Measurements from ENCODE around the gene HMOX1.

The HMOX1 gene

GRCh38 chr22:35404176-35404575, 23.3 kb downstream of the HMOX1 start:
- Histone ChIP-seq H3K27me3 (ENCODE audit: control insufficient read depth, insufficient read depth, low read length) (no peaks in the 10 kb centered on the region), H3K36me3 (ENCODE audit: control insufficient read depth, insufficient read depth, low read length) (peaks cover 31% of the 10 kb centered on the region)

GRCh38 chr22:35406443-35406842, 25.5 kb downstream of the HMOX1 start:
- no peak overlapping the region for H3K27ac ChIP-seq (ENCODE audit: low read depth, low read length)
- H3K4me3 ChIP-seq (ENCODE audit: low read length): no peak overlapping the region
- no peak overlapping the region for H3K9ac ChIP-seq (ENCODE audit: low read length)
- H3K4me1 ChIP-seq (ENCODE audit: control insufficient read depth, insufficient read depth, low read length): no peaks in the 10 kb centered on the region
- H3K27me3 ChIP-seq (ENCODE audit: control insufficient read depth, insufficient read depth, low read length): no peaks in the 10 kb centered on the region
- H3K36me3 ChIP-seq (ENCODE audit: control insufficient read depth, insufficient read depth, low read length): peaks cover 40% of the 10 kb centered on the region

More at GRCh38 chr22:35404176-35404575, 23.3 kb downstream of the HMOX1 start:
- H3K27ac ChIP-seq (ENCODE audit: low read depth, low read length): no peak overlapping the region
- no peaks in the 10 kb centered on the region for H3K4me1 ChIP-seq (ENCODE audit: control insufficient read depth, insufficient read depth, low read length)
- H3K4me3 ChIP-seq (ENCODE audit: low read length): no peak overlapping the region
- no peak overlapping the region for H3K9ac ChIP-seq (ENCODE audit: low read length)

GRCh38 chr22:35407362-35407761, 26.5 kb downstream of the HMOX1 start:
- Histone ChIP-seq H3K4me3 (ENCODE audit: low read length) (no peak overlapping the region), H3K27me3 (ENCODE audit: control insufficient read depth, insufficient read depth, low read length) (no peaks in the 10 kb centered on the region), H3K4me1 (ENCODE audit: control insufficient read depth, insufficient read depth, low read length) (no peaks in the 10 kb centered on the region), H3K36me3 (ENCODE audit: control insufficient read depth, insufficient read depth, low read length) (peaks cover 46% of the 10 kb centered on the region), H3K9ac (ENCODE audit: low read length) (no peak overlapping the region), H3K27ac (ENCODE audit: low read depth, low read length) (no peak overlapping the region)

GRCh38 chr22:35409783-35410662, 29.1 kb downstream of the HMOX1 start:
- peak overlapping the region; percentile 32 for H3K27ac ChIP-seq (ENCODE audit: low read depth, low read length)
- H3K9ac ChIP-seq (ENCODE audit: low read length): no peak overlapping the region
- H3K36me3 ChIP-seq (ENCODE audit: control insufficient read depth, insufficient read depth, low read length): peaks cover 50% of the 10 kb centered on the region
- H3K27me3 ChIP-seq (ENCODE audit: control insufficient read depth, insufficient read depth, low read length): no peaks in the 10 kb centered on the region
- no peak overlapping the region for H3K4me3 ChIP-seq (ENCODE audit: low read length)
- no peaks in the 10 kb centered on the region for H3K4me1 ChIP-seq (ENCODE audit: control insufficient read depth, insufficient read depth, low read length)

GRCh38 chr22:35410663-35411034, 29.8 kb downstream of the HMOX1 start:
- Histone ChIP-seq H3K36me3 (ENCODE audit: control insufficient read depth, insufficient read depth, low read length) (peaks cover 54% of the 10 kb centered on the region), H3K27ac (ENCODE audit: low read depth, low read length) (peak overlapping the region; percentile 32), H3K4me3 (ENCODE audit: low read length) (no peak overlapping the region)

GRCh38 chr22:35411102-35411501, 30.2 kb downstream of the HMOX1 start:
- Histone ChIP-seq H3K9ac (ENCODE audit: low read length) (no peak overlapping the region), H3K27ac (ENCODE audit: low read depth, low read length) (no peak overlapping the region), H3K27me3 (ENCODE audit: control insufficient read depth, insufficient read depth, low read length) (no peaks in the 10 kb centered on the region), H3K4me1 (ENCODE audit: control insufficient read depth, insufficient read depth, low read length) (no peaks in the 10 kb centered on the region), H3K4me3 (ENCODE audit: low read length) (no peak overlapping the region), H3K36me3 (ENCODE audit: control insufficient read depth, insufficient read depth, low read length) (peaks cover 56% of the 10 kb centered on the region)

More at GRCh38 chr22:35410663-35411034, 29.8 kb downstream of the HMOX1 start:
- no peaks in the 10 kb centered on the region for H3K27me3 ChIP-seq (ENCODE audit: control insufficient read depth, insufficient read depth, low read length)
- no peak overlapping the region for H3K9ac ChIP-seq (ENCODE audit: low read length)
- H3K4me1 ChIP-seq (ENCODE audit: control insufficient read depth, insufficient read depth, low read length): no peaks in the 10 kb centered on the region

GRCh38 chr22:35413624-35414023, 32.7 kb downstream of the HMOX1 start:
- no peak overlapping the region for H3K4me3 ChIP-seq (ENCODE audit: low read length)
- no peak overlapping the region for H3K27ac ChIP-seq (ENCODE audit: low read depth, low read length)
- H3K4me1 ChIP-seq (ENCODE audit: control insufficient read depth, insufficient read depth, low read length): no peaks in the 10 kb centered on the region
- H3K9ac ChIP-seq (ENCODE audit: low read length): no peak overlapping the region
- no peaks in the 10 kb centered on the region for H3K27me3 ChIP-seq (ENCODE audit: control insufficient read depth, insufficient read depth, low read length)
- H3K36me3 ChIP-seq (ENCODE audit: control insufficient read depth, insufficient read depth, low read length): peaks cover 39% of the 10 kb centered on the region

GRCh38 chr22:35417606-35418005, 36.7 kb downstream of the HMOX1 start:
- H3K27me3 ChIP-seq (ENCODE audit: control insufficient read depth, insufficient read depth, low read length): no peaks in the 10 kb centered on the region
- H3K9ac ChIP-seq (ENCODE audit: low read length): no peak overlapping the region
- no peak overlapping the region for H3K4me3 ChIP-seq (ENCODE audit: low read length)
- H3K27ac ChIP-seq (ENCODE audit: low read depth, low read length): no peak overlapping the region
- no peaks in the 10 kb centered on the region for H3K4me1 ChIP-seq (ENCODE audit: control insufficient read depth, insufficient read depth, low read length)
- H3K36me3 ChIP-seq (ENCODE audit: control insufficient read depth, insufficient read depth, low read length): peaks cover 44% of the 10 kb centered on the region

GRCh38 chr22:35418088-35418487, 37.2 kb downstream of the HMOX1 start:
- H3K27ac ChIP-seq (ENCODE audit: low read depth, low read length): no peak overlapping the region
- no peaks in the 10 kb centered on the region for H3K27me3 ChIP-seq (ENCODE audit: control insufficient read depth, insufficient read depth, low read length)
- H3K4me1 ChIP-seq (ENCODE audit: control insufficient read depth, insufficient read depth, low read length): no peaks in the 10 kb centered on the region
- H3K36me3 ChIP-seq (ENCODE audit: control insufficient read depth, insufficient read depth, low read length): peaks cover 43% of the 10 kb centered on the region
- no peak overlapping the region for H3K4me3 ChIP-seq (ENCODE audit: low read length)
- H3K9ac ChIP-seq (ENCODE audit: low read length): no peak overlapping the region

- Histone ChIP-seq H3K36me3 (ENCODE audit: control insufficient read depth, insufficient read depth, low read length) (peaks cover 37% of the 10 kb centered on the region), H3K27ac (ENCODE audit: low read depth, low read length) (no peak overlapping the region), H3K27me3 (ENCODE audit: control insufficient read depth, insufficient read depth, low read length) (no peaks in the 10 kb centered on the region), H3K4me3 (ENCODE audit: low read length) (no peak overlapping the region), H3K4me1 (ENCODE audit: control insufficient read depth, insufficient read depth, low read length) (no peaks in the 10 kb centered on the region), H3K9ac (ENCODE audit: low read length) (no peak overlapping the region)
Observed at GRCh38 chr22:35418731-35419130, 37.8 kb downstream of the HMOX1 start.

- peaks cover 41% of the 10 kb centered on the region for H3K36me3 ChIP-seq (ENCODE audit: control insufficient read depth, insufficient read depth, low read length)
- no peak overlapping the region for H3K4me3 ChIP-seq (ENCODE audit: low read length)
- no peak overlapping the region for H3K27ac ChIP-seq (ENCODE audit: low read depth, low read length)
- no peaks in the 10 kb centered on the region for H3K27me3 ChIP-seq (ENCODE audit: control insufficient read depth, insufficient read depth, low read length)
- no peak overlapping the region for H3K9ac ChIP-seq (ENCODE audit: low read length)
- no peaks in the 10 kb centered on the region for H3K4me1 ChIP-seq (ENCODE audit: control insufficient read depth, insufficient read depth, low read length)
Observed at GRCh38 chr22:35419756-35420155, 38.9 kb downstream of the HMOX1 start.

GRCh38 chr22:35421121-35421520, 40.2 kb downstream of the HMOX1 start:
- peaks cover 36% of the 10 kb centered on the region for H3K36me3 ChIP-seq (ENCODE audit: control insufficient read depth, insufficient read depth, low read length)
- H3K27ac ChIP-seq (ENCODE audit: low read depth, low read length): no peak overlapping the region
- no peak overlapping the region for H3K9ac ChIP-seq (ENCODE audit: low read length)
- no peak overlapping the region for H3K4me3 ChIP-seq (ENCODE audit: low read length)
- H3K27me3 ChIP-seq (ENCODE audit: control insufficient read depth, insufficient read depth, low read length): no peaks in the 10 kb centered on the region
- H3K4me1 ChIP-seq (ENCODE audit: control insufficient read depth, insufficient read depth, low read length): no peaks in the 10 kb centered on the region

GRCh38 chr22:35422145-35422544, 41.2 kb downstream of the HMOX1 start:
- Histone ChIP-seq H3K9ac (ENCODE audit: low read length) (no peak overlapping the region), H3K27ac (ENCODE audit: low read depth, low read length) (no peak overlapping the region), H3K4me3 (ENCODE audit: low read length) (no peak overlapping the region), H3K36me3 (ENCODE audit: control insufficient read depth, insufficient read depth, low read length) (peaks cover 32% of the 10 kb centered on the region), H3K4me1 (ENCODE audit: control insufficient read depth, insufficient read depth, low read length) (no peaks in the 10 kb centered on the region), H3K27me3 (ENCODE audit: control insufficient read depth, insufficient read depth, low read length) (no peaks in the 10 kb centered on the region)

Measured in rectal smooth muscle tissue (tissue), 1 donor.